Spleen (tissue), 7 donors: ENCODE data around the gene CUEDC1.

Experiments used
- CTCF ChIP-seq, 11 experiments: fragments of 200-600 bp in 7 of 11; fragments of 450-650 bp in 4 of 11; sonication (generic) in 4 of 11; IDR thresholded peaks in 8 of 11; conservative IDR thresholded peaks in 3 of 11; 1 replicate in 7 of 11; 2 replicates in 4 of 11; pipeline versions ENCODE4 v1.4.0 to v1.8.0; 2016 to 2021; ENCODE audit warnings: antibody characterized with exemption in 11 of 11, inconsistent platforms in 4 of 11, mild to moderate bottlenecking in 1 of 11
- POLR2A ChIP-seq, 3 donors: fragments of 450-650 bp; IDR thresholded peaks; one replicate each; pipeline ENCODE4 v1.5.1; 2017; ENCODE audit warnings: antibody characterized with exemption in 3 of 3, mild to moderate bottlenecking in 1 of 3
- donor health status: DM: no; HTN: no; CAD: no; lungs with moderate emphysema.
- donor health status: DM: no; HTN: no; CAD: no.
- donor health status: DM: no; HTN: no; CAD: no.

GRCh38 chr17:57877803-57878377 is 77.3 kb downstream of the CUEDC1 start:
- no peak for TF ChIP-seq CTCF (IDR thresholded peaks at IDR 0.05 in 8 of 11, conservative IDR thresholded peaks at IDR 0.05 in 3 of 11)
- TF ChIP-seq POLR2A (IDR thresholded peaks at IDR 0.05) = no peak
